Spleen (tissue), 11 donors: Measurements from ENCODE around the gene ORC6. TPM values are rescaled to one million over a fixed set of nuclear protein-coding genes. Genes with fewer than 3 reads are reported as not detected.

Source experiments
- DNase-seq: peaks from one replicate; pipeline ENCODE4 v3.0.0-alpha.2; 2020
- H3K27ac ChIP-seq, 8 donors: fragments of 200-600 bp; sonication (generic) in 7 of 8; 1 replicate in 4 of 8; 2 replicates in 4 of 8; pipeline versions ENCODE4 v1.5.0 to v1.8.0; 2016 to 2021; ENCODE audit warnings: inconsistent platforms in 4 of 8, mild to moderate bottlenecking in 4 of 8, moderate library complexity in 1 of 8
- H3K27me3 ChIP-seq, 7 donors: fragments of 200-600 bp; sonication (generic) in 6 of 7; replicated peaks in 1 of 7; 1 replicate in 4 of 7; 2 replicates in 3 of 7; pipeline versions ENCODE4 v1.5.0 to v1.8.0; 2016 to 2021; ENCODE audit warnings: inconsistent platforms in 3 of 7, mild to moderate bottlenecking in 1 of 7
- H3K36me3 ChIP-seq, 6 donors: fragments of 200-600 bp; sonication (generic) in 5 of 6; 1 replicate in 4 of 6; 2 replicates in 2 of 6; pipeline versions ENCODE4 v1.5.0 to v1.8.0; 2016 to 2021; ENCODE audit warnings: inconsistent platforms in 2 of 6
- H3K4me1 ChIP-seq, 6 donors: fragments of 200-600 bp; sonication (generic) in 5 of 6; 1 replicate in 3 of 6; 2 replicates in 3 of 6; pipeline versions ENCODE4 v1.5.0 to v1.8.0; 2016 to 2021; ENCODE audit warnings: inconsistent platforms in 3 of 6
- H3K4me3 ChIP-seq, 8 donors: fragments of 200-600 bp; sonication (generic) in 7 of 8; 1 replicate in 4 of 8; 2 replicates in 4 of 8; pipeline versions ENCODE4 v1.5.0 to v1.8.0; 2016 to 2021; ENCODE audit warnings: inconsistent platforms in 4 of 8, mild to moderate bottlenecking in 4 of 8, moderate library complexity in 2 of 8
- H3K9me3 ChIP-seq, 8 donors: fragments of 200-600 bp; sonication (generic) in 7 of 8; 1 replicate in 4 of 8; 2 replicates in 4 of 8; pipeline versions ENCODE4 v1.5.0 to v1.8.0; 2016 to 2021; ENCODE audit warnings: inconsistent platforms in 4 of 8
- CTCF ChIP-seq, 11 experiments: fragments of 200-600 bp in 7 of 11; fragments of 450-650 bp in 4 of 11; sonication (generic) in 4 of 11; IDR thresholded peaks in 8 of 11; conservative IDR thresholded peaks in 3 of 11; 1 replicate in 7 of 11; 2 replicates in 4 of 11; pipeline versions ENCODE4 v1.4.0 to v1.8.0; 2016 to 2021; ENCODE audit warnings: antibody characterized with exemption in 11 of 11, inconsistent platforms in 4 of 11, mild to moderate bottlenecking in 1 of 11
- POLR2A ChIP-seq, 3 donors: fragments of 450-650 bp; IDR thresholded peaks; one replicate each; pipeline ENCODE4 v1.5.1; 2017; ENCODE audit warnings: antibody characterized with exemption in 3 of 3, mild to moderate bottlenecking in 1 of 3
- POLR2AphosphoS5 ChIP-seq, 3 donors: sonication (generic); formaldehyde crosslinking; IDR thresholded peaks; one replicate each; pipeline ENCODE4 v1.5.1; 2017; ENCODE audit warnings: antibody characterized with exemption in 3 of 3
- WGBS, 5 donors: extraction: QIAGEN DNeasy Blood & Tissue Kit in 3 of 5; methylation state at CpG; one replicate each; pipeline versions ENCODE4 v1.1.5 to v1.1.7; 2013 to 2018; 5-methylcytosine and 5-hydroxymethylcytosine counted together
- intact Hi-C: fragments of 100-400 bp; cut with DNase I; formaldehyde crosslinking; loops from one replicate; pipeline ENCODE4 v1.15.0; 2023; ENCODE audit warnings: low total_unique reads
- polyA plus RNA-seq, 3 donors: library from polyadenylated mRNA; stranded (reverse); fragments of 200-250 nt; gene quantifications; one replicate each; pipeline ENCODE4 v1.2.1, GENCODE V29; 2013
- total RNA-seq, 7 donors: library from RNA; depleted of rRNA in 3 of 7; stranded (reverse); fragments of >200 nt in 3 of 7; fragmentation: NEBNext Ultra II Directional in 4 of 7; extraction: Animal tissue kit (Norgen Biotek cat#: 25700) in 4 of 7; gene quantifications; one replicate each; pipeline versions ENCODE4 v1.1.0 to v1.2.1, GENCODE V29; 2016 to 2021
- donor health status: healthy with polysubstance abuse.
- donor health status: DM: no; HTN: no; CAD: no; lungs with moderate emphysema.
- donor health status: DM: no; HTN: no; CAD: no.
- donor health status: Bipolar disorder and iron deficiency.
- donor health status: healthy.
- donor health status: DM: no; HTN: no; CAD: no.
- donor health status: DM: yes; HTN: yes; CAD: no.

The ORC6 gene
- total and polyA plus RNA-seq, 10 donors, result 3.1 to 11.4 (median 7.3) TPM

DNA sequence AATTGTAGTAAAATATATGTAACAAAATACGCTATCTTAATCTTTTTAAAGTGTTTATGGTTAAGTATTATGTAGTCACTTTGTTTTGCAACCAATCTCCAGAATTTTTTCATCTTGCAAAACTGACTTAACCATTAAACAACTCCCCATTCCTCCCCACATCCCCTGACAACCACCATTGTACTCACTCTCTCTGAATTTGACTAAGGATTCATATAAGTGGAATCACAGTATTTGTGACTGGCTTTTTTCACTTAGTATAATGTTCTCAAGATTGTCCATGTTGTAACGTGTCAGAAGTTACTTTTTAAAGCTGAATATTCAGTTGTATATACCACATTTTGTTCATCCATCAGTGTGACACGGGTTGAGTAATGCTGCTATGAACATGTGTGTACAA, 10.6 kb downstream of the ORC6 start:
- peaks cover 0 to 34% (median 0%) of the 10 kb centered on the region in 6 donors for H3K36me3 ChIP-seq
- intact Hi-C loops, result no loop called here
- no peak overlapping the region for H3K4me3 ChIP-seq
- no peak for TF ChIP-seq CTCF (IDR thresholded peaks at IDR 0.05 in 8 of 11, conservative IDR thresholded peaks at IDR 0.05 in 3 of 11)
- TF ChIP-seq POLR2AphosphoS5 (IDR thresholded peaks at IDR 0.05), result no peak
- no peak for TF ChIP-seq POLR2A (IDR thresholded peaks at IDR 0.05)
- DNase-seq, result no peak
- H3K4me1 ChIP-seq, result no peaks in the 10 kb centered on the region
- 90 to 97% (median 93%) methylated on average over 3 of the region's 3 CpGs for WGBS, 5 donors
- H3K9me3 ChIP-seq, result no peaks in the 10 kb centered on the region
- no peaks in the 10 kb centered on the region for H3K27me3 ChIP-seq
- no peak overlapping the region for H3K27ac ChIP-seq

GRCh38 chr16:46701615-46702014, 12.2 kb downstream of the ORC6 start:
- H3K27ac ChIP-seq, result no peak overlapping the region
- DNase-seq, result no peak
- WGBS, 5 donors, result 89 to 94% (median 93%) methylated on average over 4 of the region's 4 CpGs
- peaks cover 0 to 19% (median 0%) of the 10 kb centered on the region in 6 donors for H3K36me3 ChIP-seq
- TF ChIP-seq POLR2AphosphoS5 (IDR thresholded peaks at IDR 0.05), result no peak
- no peak for TF ChIP-seq CTCF (IDR thresholded peaks at IDR 0.05 in 8 of 11, conservative IDR thresholded peaks at IDR 0.05 in 3 of 11)
- TF ChIP-seq POLR2A (IDR thresholded peaks at IDR 0.05), result no peak
- no peaks in the 10 kb centered on the region for H3K27me3 ChIP-seq
- intact Hi-C loops, result no loop called here
- no peak overlapping the region for H3K4me3 ChIP-seq
- no peaks in the 10 kb centered on the region for H3K9me3 ChIP-seq
- H3K4me1 ChIP-seq, result no peaks in the 10 kb centered on the region

- intact Hi-C loops, result no loop called here
- Histone ChIP-seq H3K9me3 (no peaks in the 10 kb centered on the region), H3K36me3 (peaks cover 0 to 15% (median 0%) of the 10 kb centered on the region in 6 donors), H3K4me1 (no peaks in the 10 kb centered on the region), H3K4me3 (no peak overlapping the region), H3K27ac (no peak overlapping the region), H3K27me3 (no peaks in the 10 kb centered on the region)
- WGBS, 5 donors, result 72 to 90% (median 82%) methylated on average over 2 of the region's 2 CpGs
- no peak for DNase-seq
- TF ChIP-seq POLR2AphosphoS5 (IDR thresholded peaks at IDR 0.05), result no peak
- no peak for TF ChIP-seq CTCF (IDR thresholded peaks at IDR 0.05 in 8 of 11, conservative IDR thresholded peaks at IDR 0.05 in 3 of 11)
- no peak for TF ChIP-seq POLR2A (IDR thresholded peaks at IDR 0.05)
Observed at GRCh38 chr16:46702030-46702429, 12.6 kb downstream of the ORC6 start.

- no peak for DNase-seq
- H3K4me1 ChIP-seq, result peaks cover 0 to 10% (median 0%) of the 10 kb centered on the region in 6 donors
- no peaks in the 10 kb centered on the region for H3K27me3 ChIP-seq
- H3K4me3 ChIP-seq, result no peak overlapping the region
- 0% methylated on average over 1 of the region's 1 CpG for WGBS, 5 donors
- H3K9me3 ChIP-seq, result no peaks in the 10 kb centered on the region
- H3K36me3 ChIP-seq, result no peaks in the 10 kb centered on the region
- H3K27ac ChIP-seq, result no peak overlapping the region
- intact Hi-C loops, result no loop called here
- no peak for TF ChIP-seq POLR2AphosphoS5 (IDR thresholded peaks at IDR 0.05)
- TF ChIP-seq POLR2A (IDR thresholded peaks at IDR 0.05), result no peak
- TF ChIP-seq CTCF (IDR thresholded peaks at IDR 0.05 in 8 of 11, conservative IDR thresholded peaks at IDR 0.05 in 3 of 11), result no peak
Observed at GRCh38 chr16:46706642-46707041, 17.2 kb downstream of the ORC6 start.
